Renal cortex interstitium (tissue), 15 donors: ENCODE measurements around the gene ZNF740. TPM values are rescaled to one million over a fixed set of nuclear protein-coding genes. Genes with fewer than 3 reads are reported as not detected.
"Not testable (repeated sequence)": the region's sequence is repeated elsewhere in the genome, so short reads cannot be mapped to it uniquely, and the experiment has no call there.

Source experiments
- DNase-seq, 11 donors: peaks; one replicate each; pipeline ENCODE4 v3.0.0-alpha.2; 2013; ENCODE audit warnings: low read depth in 9 of 11, low spot score in 4 of 11; ENCODE audit errors: extremely low read depth in 1 of 11
- long read RNA-seq, 16 experiments: transcript quantifications; one replicate each; lab custom pipeline, GENCODE V29; 2026
- polyA plus RNA-seq, 3 donors: library from polyadenylated mRNA; unstranded; fragments of 120-200 nt; gene quantifications; one replicate each; pipeline ENCODE4 v1.2.1, GENCODE V29; 2013; ENCODE audit not compliant: insufficient read length in 3 of 3

ZNF740 gene, protein sequence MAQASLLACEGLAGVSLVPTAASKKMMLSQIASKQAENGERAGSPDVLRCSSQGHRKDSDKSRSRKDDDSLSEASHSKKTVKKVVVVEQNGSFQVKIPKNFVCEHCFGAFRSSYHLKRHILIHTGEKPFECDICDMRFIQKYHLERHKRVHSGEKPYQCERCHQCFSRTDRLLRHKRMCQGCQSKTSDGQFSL
- 10 to 100 TPM; 73.3 to 78.5 (median 74.5) TPM for polyA plus RNA-seq
- long read RNA-seq, donor 1, full-length matches to known transcripts = 1 of 1 reads
- long read RNA-seq, donor 1, partial matches to known transcripts = 0 of 1 reads
- long read RNA-seq, donor 1, other reads (novel, unspliced or antisense) = 0 of 1 reads
- long read RNA-seq, donor 2 = 0 reads
- long read RNA-seq, donor 3, full-length matches to known transcripts = 1 of 58 reads
- long read RNA-seq, donor 3, partial matches to known transcripts = 57 of 58 reads
- long read RNA-seq, donor 3, other reads (novel, unspliced or antisense) = 0 of 58 reads
- long read RNA-seq, donor 4, full-length matches to known transcripts = 5 of 10 reads
- long read RNA-seq, donor 4, partial matches to known transcripts = 0 of 10 reads
- long read RNA-seq, donor 4, other reads (novel, unspliced or antisense) = 5 of 10 reads
- long read RNA-seq, donor 5 = 0 reads
- long read RNA-seq, donor 6, full-length matches to known transcripts = 3 of 3 reads
- long read RNA-seq, donor 6, partial matches to known transcripts = 0 of 3 reads
- long read RNA-seq, donor 6, other reads (novel, unspliced or antisense) = 0 of 3 reads
- long read RNA-seq, donor 7, full-length matches to known transcripts = 1 of 6 reads
- long read RNA-seq, donor 7, partial matches to known transcripts = 5 of 6 reads
- long read RNA-seq, donor 7, other reads (novel, unspliced or antisense) = 0 of 6 reads
- long read RNA-seq, donor 8, full-length matches to known transcripts = 5 of 25 reads
- long read RNA-seq, donor 8, partial matches to known transcripts = 20 of 25 reads
- long read RNA-seq, donor 8, other reads (novel, unspliced or antisense) = 0 of 25 reads
- long read RNA-seq, donor 9, partial matches to known transcripts = 17 of 17 reads
- long read RNA-seq, donor 9, other reads (novel, unspliced or antisense) = 0 of 17 reads
- long read RNA-seq, donor 10, full-length matches to known transcripts = 4 of 4 reads
- long read RNA-seq, donor 10, partial matches to known transcripts = 0 of 4 reads
- long read RNA-seq, donor 10, other reads (novel, unspliced or antisense) = 0 of 4 reads
- long read RNA-seq, donor 11, full-length matches to known transcripts = 1 of 1 reads
- long read RNA-seq, donor 11, partial matches to known transcripts = 0 of 1 reads
- long read RNA-seq, donor 11, other reads (novel, unspliced or antisense) = 0 of 1 reads
- long read RNA-seq, donor 12, full-length matches to known transcripts = 1 of 1 reads
- long read RNA-seq, donor 12, partial matches to known transcripts = 0 of 1 reads
- long read RNA-seq, donor 12, other reads (novel, unspliced or antisense) = 0 of 1 reads
- long read RNA-seq, donor 13 = 0 reads
- long read RNA-seq, donor 14, full-length matches to known transcripts = 5 of 5 reads
- long read RNA-seq, donor 14, partial matches to known transcripts = 0 of 5 reads
- long read RNA-seq, donor 14, other reads (novel, unspliced or antisense) = 0 of 5 reads
- long read RNA-seq, donor 15, full-length matches to known transcripts = 1 of 1 reads
- long read RNA-seq, donor 15, partial matches to known transcripts = 0 of 1 reads
- long read RNA-seq, donor 15, other reads (novel, unspliced or antisense) = 0 of 1 reads
- long read RNA-seq, donor 16, full-length matches to known transcripts = 7 of 20 reads
- long read RNA-seq, donor 16, partial matches to known transcripts = 0 of 20 reads
- long read RNA-seq, donor 16, other reads (novel, unspliced or antisense) = 13 of 20 reads

GRCh38 chr12:53180220-53180930 lies at the start of gene ZNF740, which contains the start of gene CSAD:
ZNF740 (plus strand) TSS chr12:53180722; CDS start chr12:53181984, 1,262 bp downstream.
CSAD (minus strand) TSS chr12:53180925; CDS start chr12:53173470, 7,455 bp downstream.
- DNase-seq = peak; percentile 88 to 97 (median 96)

DNA sequence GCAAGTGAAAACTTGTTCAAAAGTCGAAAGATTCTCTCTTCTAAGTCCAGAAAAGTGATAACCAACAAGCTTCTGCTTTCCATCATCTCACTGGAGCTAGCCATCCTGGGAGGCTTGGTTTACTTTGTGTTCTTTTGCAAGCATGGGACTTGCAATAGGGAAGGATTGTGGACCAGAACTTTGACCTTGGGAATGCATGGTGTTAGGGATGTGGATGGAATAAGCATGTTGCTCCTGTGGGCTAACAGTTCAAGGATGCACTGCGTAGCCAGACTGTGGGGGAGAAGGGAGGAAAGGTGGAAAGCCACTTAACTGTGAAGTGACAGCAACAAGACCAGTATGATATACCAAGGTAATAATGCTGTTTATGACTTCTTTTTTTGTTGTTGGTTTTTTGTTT lies 48.7 kb upstream of the ZNF740 start:
- DNase-seq = no peak

GRCh38 chr12:53133722-53134121 lies 46.8 kb upstream of the ZNF740 start:
- no peak for DNase-seq

GRCh38 chr12:53143355-53143754 lies 37.2 kb upstream of the ZNF740 start:
- DNase-seq = no peak

GRCh38 chr12:53145383-53146260 lies 34.9 kb upstream of the ZNF740 start:
- DNase-seq = no peak

- no peak for DNase-seq
Observed at GRCh38 chr12:53147181-53147580, 33.3 kb upstream of the ZNF740 start.

- DNase-seq = no peak
Observed at GRCh38 chr12:53147653-53148052, 32.9 kb upstream of the ZNF740 start.

DNA sequence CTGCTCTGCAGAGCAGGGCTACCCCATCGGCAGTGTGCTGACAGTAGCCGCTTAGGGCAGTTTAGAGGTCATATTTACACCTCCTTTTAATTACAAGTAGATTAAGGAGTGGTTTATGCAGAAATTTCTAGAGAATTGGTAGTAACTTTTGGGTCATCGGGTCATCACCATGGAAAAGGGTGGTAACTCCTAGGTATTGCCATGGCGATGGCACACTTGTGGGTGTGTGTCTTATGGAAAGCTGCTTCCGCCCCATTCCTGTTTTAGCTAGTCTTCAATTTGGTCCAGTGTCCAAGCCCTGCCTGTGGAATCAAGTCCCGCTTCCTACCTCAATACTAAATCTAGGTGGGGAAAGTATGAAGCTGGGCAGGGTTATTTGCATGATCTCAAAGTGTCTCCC lies 29.5 kb upstream of the ZNF740 start:
- DNase-seq = no peak

- DNase-seq = no peak
Observed at GRCh38 chr12:53152390-53152789, 28.1 kb upstream of the ZNF740 start.

DNA sequence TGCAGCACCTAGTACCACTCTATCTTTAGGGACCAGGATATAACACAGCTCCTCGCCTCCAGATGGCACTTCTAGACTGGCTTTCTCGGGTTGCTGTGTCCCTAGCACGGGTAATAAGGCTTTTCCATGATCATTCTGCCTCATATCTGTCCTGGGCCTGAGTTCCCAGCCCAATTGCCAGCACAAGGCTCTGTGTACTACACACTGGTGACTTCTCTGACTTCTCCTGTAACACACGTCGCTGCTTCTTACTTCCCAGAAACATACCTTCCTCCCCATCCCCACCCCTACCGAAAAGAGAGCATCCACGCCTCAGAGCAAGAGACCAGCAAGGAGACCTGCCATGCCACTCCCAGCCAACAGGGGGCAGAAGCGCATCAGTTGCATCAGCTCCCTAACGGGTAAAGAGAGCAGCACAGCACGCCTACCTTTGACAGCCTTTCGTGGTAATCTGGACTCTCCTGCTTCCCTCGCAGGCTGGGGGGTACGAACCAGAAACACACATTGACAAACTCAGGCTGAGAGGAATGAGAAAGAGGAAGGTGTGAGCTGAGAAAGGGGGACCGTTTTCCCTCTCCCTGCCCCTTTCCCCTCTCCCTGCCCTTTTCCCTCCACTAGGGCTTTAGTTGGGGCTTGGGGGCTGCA lies 21.2 kb upstream of the ZNF740 start:
- peak in 9 of 11 donors; percentile 40 to 69 (median 58) for DNase-seq

DNA sequence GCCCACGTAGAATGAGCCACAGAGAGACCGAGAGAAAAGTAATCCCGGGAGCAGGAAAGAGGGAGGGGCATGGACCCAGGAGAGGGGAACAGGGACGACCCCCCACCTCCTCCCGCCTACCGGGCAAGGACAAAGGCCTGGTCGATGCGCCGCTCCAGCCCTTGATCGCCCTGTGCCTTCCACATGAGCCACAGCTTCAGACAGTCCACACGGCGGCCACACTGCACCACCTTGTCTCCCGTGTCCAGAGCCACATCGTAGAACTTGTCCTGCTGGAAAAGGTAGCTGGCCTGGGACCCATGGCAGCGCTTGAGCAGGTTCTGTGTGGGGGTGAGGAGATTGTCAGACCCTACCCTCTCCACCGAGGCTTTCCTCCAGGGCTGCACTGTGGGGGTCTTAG lies 20.5 kb upstream of the ZNF740 start:
- no peak for DNase-seq

GRCh38 chr12:53160673-53161072 lies 19.8 kb upstream of the ZNF740 start:
- no peak for DNase-seq

DNA sequence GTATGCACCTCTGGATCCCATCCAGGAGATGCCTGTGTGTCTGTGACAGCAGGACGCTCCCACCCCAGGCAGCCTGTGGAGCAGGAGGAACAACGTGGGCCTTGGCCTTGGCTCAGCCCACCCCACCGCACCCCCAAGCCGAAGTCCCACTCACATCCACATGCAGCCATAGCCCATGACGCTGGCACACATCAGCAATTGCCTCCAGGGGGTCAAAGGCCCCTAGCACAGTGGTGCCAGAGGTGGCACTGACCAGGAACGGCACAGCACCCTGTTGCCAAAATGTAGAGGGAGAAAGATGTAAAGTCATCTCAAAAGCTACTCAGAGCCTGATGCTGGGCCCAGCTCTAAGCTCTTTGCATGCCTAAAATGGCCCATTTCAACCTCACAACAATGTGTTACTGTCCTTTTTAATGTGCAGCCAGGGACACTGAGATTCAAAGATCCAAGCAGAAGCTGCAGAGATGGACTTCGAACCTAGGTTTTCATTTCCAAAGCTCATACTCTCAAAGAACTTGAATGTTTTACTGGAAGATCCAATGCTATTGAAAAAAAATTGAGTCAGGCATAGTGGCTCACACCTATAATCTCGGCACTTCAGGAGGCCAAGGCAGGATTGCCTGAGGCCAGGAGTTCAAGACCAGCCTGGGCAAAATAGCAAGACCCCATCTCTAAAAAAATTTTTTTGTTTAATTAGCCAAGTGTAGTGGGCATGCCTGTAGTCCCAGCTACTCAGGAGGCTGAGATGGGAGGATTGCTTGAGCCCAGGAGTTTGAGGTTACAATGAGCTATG lies 19.2 kb upstream of the ZNF740 start:
- no peak for DNase-seq

DNA sequence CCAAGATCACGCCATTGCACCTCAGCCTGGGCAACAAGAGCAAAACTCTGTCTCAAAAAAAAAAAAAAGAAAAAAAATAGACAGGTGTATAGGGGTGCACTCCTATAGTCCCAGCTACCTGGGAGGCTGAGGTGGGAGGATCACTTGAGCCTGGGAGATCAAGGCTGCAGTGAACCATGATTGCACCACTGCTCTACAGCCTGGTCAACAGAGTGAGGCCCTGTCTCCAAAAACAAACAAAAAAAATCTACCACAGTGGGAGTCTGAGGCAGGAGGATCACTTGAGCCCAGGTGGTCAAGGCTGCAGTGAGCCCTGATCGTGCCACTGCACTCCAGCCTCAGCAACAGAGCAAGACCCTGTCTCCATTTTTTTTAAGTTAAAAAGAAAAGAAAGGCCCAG lies 17.5 kb upstream of the ZNF740 start:
- not testable (repeated sequence) for DNase-seq

GRCh38 chr12:53166837-53167236 lies 13.7 kb upstream of the ZNF740 start:
- DNase-seq = no peak
